ENCODE data around the gene ITGAL. TPM values are rescaled to one million over a fixed set of nuclear protein-coding genes. Genes with fewer than 3 reads are reported as not detected.

The ITGAL gene
- total and polyA plus RNA-seq, 2 of the 8 experiments (the other 6 are each of a cell fraction or from before 2014, with no cell fraction given), result not detected

DNA sequence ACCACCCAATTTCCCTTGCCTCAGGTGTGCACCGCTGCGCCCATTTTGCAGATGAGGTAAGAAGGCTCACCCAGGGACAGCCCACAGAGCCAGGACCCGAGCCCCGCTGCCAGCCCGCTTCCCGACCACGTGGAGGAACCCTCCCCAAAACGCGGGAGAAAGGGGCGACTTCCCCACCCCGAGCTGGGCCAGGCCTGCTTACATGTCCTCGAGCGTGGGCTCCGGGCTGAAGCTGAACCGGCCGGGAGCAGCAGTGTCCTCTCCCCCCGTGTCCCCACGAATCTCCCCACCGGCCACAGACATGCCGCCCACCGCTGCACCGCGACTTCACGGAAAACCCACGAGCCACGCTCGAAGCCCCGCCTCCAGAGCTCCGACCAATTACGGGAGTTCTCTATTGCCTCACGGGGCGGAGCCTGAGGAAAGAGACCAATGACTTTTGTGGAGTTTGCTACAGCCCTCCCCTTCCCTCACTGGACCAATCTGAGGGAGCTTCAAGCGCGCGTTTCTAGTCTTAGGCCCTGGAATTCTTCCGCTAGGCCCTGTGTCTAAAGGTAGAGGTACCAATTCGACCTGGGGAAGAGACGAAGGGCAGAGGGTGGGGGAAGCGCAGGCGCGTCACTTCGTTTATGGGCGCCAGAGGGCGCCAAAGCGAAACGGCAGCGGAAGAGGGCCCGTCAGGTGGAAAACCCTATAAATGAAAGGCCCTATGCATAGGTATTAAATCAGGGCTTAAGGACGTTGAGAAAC lies 42.7 kb upstream of the ITGAL start, which contains the start of gene DCTPP1 (continued):
- TF ChIP-seq, protein P1, sequence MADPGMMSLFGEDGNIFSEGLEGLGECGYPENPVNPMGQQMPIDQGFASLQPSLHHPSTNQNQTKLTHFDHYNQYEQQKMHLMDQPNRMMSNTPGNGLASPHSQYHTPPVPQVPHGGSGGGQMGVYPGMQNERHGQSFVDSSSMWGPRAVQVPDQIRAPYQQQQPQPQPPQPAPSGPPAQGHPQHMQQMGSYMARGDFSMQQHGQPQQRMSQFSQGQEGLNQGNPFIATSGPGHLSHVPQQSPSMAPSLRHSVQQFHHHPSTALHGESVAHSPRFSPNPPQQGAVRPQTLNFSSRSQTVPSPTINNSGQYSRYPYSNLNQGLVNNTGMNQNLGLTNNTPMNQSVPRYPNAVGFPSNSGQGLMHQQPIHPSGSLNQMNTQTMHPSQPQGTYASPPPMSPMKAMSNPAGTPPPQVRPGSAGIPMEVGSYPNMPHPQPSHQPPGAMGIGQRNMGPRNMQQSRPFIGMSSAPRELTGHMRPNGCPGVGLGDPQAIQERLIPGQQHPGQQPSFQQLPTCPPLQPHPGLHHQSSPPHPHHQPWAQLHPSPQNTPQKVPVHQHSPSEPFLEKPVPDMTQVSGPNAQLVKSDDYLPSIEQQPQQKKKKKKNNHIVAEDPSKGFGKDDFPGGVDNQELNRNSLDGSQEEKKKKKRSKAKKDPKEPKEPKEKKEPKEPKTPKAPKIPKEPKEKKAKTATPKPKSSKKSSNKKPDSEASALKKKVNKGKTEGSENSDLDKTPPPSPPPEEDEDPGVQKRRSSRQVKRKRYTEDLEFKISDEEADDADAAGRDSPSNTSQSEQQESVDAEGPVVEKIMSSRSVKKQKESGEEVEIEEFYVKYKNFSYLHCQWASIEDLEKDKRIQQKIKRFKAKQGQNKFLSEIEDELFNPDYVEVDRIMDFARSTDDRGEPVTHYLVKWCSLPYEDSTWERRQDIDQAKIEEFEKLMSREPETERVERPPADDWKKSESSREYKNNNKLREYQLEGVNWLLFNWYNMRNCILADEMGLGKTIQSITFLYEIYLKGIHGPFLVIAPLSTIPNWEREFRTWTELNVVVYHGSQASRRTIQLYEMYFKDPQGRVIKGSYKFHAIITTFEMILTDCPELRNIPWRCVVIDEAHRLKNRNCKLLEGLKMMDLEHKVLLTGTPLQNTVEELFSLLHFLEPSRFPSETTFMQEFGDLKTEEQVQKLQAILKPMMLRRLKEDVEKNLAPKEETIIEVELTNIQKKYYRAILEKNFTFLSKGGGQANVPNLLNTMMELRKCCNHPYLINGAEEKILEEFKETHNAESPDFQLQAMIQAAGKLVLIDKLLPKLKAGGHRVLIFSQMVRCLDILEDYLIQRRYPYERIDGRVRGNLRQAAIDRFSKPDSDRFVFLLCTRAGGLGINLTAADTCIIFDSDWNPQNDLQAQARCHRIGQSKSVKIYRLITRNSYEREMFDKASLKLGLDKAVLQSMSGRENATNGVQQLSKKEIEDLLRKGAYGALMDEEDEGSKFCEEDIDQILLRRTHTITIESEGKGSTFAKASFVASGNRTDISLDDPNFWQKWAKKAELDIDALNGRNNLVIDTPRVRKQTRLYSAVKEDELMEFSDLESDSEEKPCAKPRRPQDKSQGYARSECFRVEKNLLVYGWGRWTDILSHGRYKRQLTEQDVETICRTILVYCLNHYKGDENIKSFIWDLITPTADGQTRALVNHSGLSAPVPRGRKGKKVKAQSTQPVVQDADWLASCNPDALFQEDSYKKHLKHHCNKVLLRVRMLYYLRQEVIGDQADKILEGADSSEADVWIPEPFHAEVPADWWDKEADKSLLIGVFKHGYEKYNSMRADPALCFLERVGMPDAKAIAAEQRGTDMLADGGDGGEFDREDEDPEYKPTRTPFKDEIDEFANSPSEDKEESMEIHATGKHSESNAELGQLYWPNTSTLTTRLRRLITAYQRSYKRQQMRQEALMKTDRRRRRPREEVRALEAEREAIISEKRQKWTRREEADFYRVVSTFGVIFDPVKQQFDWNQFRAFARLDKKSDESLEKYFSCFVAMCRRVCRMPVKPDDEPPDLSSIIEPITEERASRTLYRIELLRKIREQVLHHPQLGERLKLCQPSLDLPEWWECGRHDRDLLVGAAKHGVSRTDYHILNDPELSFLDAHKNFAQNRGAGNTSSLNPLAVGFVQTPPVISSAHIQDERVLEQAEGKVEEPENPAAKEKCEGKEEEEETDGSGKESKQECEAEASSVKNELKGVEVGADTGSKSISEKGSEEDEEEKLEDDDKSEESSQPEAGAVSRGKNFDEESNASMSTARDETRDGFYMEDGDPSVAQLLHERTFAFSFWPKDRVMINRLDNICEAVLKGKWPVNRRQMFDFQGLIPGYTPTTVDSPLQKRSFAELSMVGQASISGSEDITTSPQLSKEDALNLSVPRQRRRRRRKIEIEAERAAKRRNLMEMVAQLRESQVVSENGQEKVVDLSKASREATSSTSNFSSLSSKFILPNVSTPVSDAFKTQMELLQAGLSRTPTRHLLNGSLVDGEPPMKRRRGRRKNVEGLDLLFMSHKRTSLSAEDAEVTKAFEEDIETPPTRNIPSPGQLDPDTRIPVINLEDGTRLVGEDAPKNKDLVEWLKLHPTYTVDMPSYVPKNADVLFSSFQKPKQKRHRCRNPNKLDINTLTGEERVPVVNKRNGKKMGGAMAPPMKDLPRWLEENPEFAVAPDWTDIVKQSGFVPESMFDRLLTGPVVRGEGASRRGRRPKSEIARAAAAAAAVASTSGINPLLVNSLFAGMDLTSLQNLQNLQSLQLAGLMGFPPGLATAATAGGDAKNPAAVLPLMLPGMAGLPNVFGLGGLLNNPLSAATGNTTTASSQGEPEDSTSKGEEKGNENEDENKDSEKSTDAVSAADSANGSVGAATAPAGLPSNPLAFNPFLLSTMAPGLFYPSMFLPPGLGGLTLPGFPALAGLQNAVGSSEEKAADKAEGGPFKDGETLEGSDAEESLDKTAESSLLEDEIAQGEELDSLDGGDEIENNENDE (IDR thresholded peaks at IDR 0.05; ENCODE audit: insufficient replicate concordance, low read length), result no peak
- TF ChIP-seq BCL11A (IDR thresholded peaks at IDR 0.05; ENCODE audit: low read depth in 2 of 2, low read length in 2 of 2) (no peak), SIX5 (IDR thresholded peaks at IDR 0.05; ENCODE audit: low read depth, low read length) (no peak), BRCA1 (IDR thresholded peaks at IDR 0.05; ENCODE audit: low read depth, low read length) (no peak), CTBP2 (IDR thresholded peaks at IDR 0.05; ENCODE audit: borderline replicate concordance, insufficient read depth, insufficient read length, low read length) (no peak), RFX5 (IDR thresholded peaks at IDR 0.05; ENCODE audit: borderline replicate concordance, low read depth, low read length) (no peak), SIN3A (conservative IDR thresholded peaks at IDR 0.05 in 1 of 2, IDR thresholded peaks at IDR 0.05 in 1 of 2; ENCODE audit: low read depth in 1 of 2, low read length in 2 of 2) (peak in 1 of 2 experiments; percentile 26; a peak in 1 of 4 replicates), SP1 (IDR thresholded peaks at IDR 0.05; ENCODE audit: low read depth, low read length) (peak; percentile 84), HDAC6 (IDR thresholded peaks at IDR 0.05; ENCODE audit: low read depth, low read length) (no peak)
